GM18517 (cell line): ENCODE results near the gene PTPRK.
"Not testable (repeated sequence)": the region's sequence is repeated elsewhere in the genome, so short reads cannot be mapped to it uniquely, and the experiment has no call there.

ENCODE experiments used
- ATAC-seq: cut with Tn5 transposase; IDR thresholded peaks from one replicate; pipeline ENCODE4 v1.9.1; 2021; ENCODE audit warnings: mild to moderate bottlenecking, moderate library complexity; ENCODE audit not compliant: unreplicated experiment

PTPRK gene

DNA sequence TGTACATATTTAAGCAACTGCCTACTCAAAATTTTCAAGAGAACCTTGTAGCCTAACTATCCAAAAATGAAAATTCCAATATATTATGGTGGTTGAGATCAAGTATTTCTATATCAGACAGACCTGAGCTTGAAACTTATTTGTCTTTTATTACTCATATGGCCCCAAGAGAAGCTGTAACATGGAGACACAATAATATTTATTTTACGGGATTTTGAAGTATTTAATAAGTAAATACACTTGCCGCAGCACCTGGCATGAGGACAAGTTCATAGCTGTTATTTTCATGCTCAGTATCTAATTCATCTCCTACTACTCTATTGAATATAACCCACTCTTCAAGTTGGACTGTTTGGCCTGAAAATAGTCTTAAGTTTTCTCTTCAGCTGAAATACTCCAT is 28.0 kb downstream of the PTPRK start:
- ATAC-seq: no peak

DNA sequence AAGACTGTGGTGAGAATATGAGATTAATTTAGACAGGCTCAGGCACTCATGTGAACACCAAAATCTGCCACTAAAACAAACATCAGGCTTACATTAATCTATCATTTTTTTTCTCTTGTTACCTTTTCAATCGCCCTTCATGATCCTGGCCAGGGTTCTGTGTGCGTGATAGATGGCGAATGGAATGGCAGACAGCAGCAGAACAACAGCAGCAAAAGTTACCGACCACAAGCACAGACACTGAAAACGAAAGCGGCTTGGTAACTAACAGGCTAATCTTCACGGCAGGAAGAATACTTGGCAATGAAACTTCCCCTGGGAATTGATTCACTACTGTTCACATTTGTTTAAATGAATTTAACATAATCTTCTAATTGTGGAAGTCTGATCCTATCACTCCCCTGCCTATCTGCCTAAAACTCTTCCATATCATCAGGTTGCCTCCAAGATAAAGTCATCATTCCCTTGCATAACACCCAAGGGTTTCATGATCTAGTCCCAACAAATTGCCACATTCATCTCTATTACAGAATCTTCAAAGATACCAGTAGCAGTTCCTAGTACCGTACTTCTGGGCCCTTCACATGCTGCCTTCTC is 28.7 kb downstream of the PTPRK start:
- ATAC-seq: no peak

DNA sequence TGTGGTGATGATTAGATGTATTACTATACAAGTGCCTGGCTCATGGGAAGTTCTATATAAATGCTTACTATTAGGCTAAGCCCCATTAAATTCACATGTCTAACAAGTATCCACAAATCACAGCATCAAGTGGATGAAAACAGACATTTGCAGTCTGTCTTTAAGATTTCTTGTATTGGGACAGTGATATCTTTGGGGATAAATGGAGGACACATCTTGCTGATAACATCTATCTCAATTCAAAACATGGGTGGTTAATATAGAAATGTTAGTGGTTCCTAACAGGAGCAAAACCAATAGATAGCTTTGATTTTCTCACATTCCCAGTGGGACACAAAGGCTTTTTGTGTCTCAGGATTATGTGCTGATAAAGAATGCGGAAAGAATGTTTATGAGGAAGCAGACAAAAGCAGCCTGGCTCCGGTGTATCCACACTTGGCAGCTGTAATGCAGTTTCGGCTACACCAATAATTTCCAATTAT is 29.3 kb downstream of the PTPRK start:
- no peak for ATAC-seq

DNA sequence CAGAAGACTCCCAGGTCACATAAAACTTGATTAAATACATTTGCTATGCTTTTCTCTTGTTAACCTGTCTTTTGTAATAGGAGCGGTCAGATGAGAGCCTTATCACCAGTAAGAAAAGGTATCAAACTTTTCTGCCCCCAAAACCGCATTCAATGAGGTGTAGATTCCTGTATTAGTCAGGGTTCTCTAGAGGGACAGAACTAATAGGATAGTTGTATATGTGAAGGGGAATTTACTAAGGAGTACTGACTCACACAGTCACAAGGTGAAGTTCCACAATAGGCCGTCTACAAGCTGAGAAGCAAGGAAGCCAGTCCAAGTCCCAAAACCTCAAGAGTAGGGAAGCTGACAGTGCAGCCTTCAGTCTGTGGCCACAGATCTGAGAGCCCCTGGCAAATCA is 32.7 kb downstream of the PTPRK start:
- ATAC-seq: no peak

DNA sequence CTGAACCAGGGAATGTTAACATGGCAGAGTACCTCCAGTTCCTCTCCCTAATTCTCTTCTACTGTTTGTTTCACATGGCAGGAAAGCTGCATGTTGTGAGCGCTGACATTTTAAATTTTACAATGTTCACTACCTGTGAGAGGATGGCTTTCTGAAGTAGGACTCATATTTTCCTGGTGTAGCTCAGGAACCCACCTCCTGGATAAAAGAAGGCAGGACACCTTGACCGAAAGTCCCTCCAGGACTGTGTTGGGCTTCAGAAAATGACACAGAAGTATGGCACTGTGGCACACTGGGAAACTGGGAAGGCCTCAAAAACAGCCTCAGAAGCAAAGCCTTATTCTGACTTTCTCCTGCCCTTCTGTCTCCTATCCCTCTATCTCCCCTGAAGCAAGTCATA is 33.3 kb downstream of the PTPRK start:
- ATAC-seq: no peak

DNA sequence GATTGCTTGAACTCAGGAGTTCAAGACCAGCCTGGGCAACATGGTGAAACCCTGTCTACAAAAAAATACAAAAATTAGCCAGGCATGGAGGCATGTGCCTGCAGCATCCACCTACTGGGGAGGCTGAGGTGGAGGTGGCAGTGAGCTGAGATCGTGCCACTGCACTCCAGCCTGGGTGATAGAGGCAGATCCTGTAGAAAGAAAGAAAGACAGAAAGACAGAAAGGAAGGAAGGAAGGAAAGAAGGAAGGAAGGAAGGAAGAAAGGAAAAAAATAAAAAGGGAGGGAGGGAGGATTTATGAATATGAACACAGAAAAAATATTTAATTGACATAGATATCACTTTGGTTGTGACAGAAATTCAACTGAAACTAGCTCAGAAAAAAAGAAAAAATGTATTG is 33.8 kb downstream of the PTPRK start:
- ATAC-seq: not testable (repeated sequence)

DNA sequence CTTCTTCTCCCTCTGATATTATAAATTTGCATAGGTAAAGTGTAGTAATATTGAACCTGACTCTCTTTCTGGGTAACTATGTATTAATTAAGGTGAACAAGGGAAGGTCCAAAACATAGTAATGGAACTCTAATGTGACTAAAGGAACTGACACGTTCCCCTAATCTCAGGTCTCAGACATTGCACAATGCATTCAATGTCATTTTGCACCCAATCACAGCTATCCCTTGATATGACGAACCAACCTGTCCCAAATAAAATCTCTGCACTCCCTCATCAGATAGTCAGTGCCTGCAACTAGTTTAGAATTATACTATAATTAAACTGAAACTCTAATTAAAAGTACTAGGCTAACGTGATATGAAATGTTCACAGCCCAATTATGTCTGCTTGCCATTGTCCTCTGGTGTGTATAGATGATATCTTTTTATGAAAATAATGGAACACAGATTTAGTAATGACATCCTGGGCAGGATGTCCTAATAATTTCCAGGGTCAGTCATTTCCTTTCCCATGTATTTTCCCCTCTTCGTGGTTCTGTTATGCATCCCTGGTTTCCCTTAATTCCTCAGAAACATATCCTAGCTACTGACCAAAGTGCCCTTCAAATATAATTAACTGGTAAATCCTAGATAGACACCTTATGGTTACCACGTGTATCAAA is 36.8 kb downstream of the PTPRK start:
- ATAC-seq: no peak

DNA sequence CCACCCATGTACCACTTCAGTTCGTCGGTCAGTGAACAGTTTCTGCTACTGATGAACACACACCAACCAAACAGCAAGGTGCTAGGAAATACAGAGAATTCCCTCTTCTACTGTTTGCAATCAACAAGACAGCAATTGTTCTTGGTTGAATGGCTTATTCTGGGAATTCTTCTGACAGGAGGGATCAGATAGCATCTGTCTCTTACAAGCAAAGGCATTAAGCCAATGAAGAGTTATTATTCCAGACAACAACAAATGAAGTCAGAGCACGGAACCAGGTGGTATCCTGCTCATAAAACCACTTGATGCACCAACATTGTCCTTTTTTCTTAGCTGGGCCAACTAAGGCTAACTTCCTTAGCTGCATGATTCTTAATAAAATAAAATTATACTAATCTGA is 37.8 kb downstream of the PTPRK start:
- ATAC-seq: no peak

DNA sequence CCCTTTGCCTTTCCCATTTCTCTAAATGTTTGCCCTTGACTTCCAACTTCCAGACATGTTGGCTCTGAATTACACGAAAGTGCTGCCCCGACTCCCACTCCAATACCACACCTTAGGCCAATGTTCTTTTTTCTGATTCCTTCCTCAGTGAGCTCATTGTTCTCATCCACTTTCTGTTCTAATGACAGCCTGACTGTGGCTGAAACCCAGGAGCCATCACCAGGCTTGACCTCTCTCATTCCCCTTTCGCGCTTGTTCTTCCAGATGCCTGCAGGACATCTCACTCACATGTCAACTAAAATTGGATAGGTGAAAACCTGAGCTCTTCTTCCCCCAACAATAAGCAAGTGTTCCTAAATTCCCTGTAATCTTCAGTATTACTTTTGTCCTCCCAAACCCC is 40.4 kb downstream of the PTPRK start:
- ATAC-seq: no peak

DNA sequence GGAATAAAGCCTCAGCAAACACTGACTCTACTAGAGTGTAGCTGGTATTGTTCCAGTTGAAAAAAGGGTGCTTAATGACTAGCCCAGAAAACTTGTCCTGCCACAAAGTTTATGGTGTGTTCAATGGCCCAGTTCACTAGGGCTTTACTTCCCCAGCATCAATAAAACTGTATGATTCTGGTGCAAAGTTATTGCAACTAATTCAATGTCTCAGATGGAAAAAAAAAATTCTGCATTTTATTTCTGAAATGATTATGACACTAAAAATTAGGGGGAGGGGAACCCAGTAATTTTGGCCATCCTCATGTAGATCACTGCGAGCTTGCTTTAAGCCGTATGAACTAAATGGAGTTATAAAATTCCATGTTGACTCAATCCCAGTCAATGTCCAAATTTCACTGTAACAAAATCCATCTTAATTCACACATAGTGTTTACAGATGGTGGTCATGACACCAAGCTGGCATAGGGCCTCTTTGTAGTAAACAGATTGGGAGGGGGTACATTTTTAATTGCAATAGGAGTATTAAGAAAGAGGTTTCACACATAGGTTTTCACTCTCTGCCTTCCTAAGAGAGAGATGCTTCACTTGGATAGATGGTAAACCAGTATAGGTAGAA is 41.2 kb downstream of the PTPRK start:
- no peak for ATAC-seq

DNA sequence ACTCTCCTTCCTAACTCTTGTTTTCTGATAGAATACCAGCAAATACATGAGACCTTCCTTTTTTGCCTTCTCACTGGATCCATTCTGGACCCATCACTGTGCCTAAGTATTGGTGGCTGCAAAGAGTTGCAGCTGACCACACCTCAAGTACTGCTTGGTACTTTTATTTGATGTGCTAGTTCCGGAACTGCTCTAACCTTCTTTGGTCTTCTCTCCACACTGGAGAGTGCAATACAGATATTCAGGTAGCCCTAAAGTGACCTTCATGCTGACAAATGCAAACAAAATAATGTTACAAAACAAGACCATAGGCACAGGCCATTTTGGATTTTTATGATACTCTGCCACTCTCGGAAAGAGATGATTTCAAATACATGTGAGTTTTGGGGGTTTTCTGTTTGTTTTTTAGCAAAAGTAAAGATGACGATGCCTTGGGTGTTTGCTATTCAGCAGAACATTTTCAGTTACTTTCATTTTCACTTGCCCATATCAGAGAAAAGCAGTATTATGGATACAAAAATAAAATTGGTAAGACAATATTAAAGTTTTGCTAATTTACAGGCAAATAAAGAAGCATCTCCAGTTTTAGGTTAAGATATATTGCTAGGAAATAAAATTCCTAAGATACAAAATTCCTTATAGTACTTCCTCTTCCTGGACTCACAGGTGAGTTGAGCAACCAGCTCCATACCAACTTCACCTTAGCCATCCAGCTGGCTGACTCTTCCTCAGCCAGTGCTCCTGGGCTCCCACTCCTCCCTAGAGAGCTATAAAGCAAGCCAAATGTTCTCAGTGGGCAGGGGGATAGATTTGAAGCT is 42.0 kb downstream of the PTPRK start:
- no peak for ATAC-seq

DNA sequence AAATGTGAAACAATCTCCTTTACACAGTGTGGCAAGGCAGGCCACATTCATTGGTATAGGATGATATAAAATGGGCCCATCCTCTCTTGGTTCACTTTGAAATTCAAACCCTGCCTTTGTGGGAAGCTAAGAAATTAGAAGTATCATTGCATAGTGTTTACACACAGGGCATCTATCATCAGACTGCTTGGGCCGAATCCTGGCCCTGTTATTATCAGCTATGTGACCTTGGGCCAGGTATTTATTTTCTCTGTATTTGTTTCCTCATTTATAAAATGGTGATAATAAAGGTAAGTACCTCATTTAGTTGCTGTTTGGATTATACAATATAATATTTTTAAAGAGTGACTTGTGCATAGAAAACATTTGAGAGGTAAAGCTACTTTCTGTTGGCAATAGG is 45.5 kb downstream of the PTPRK start:
- no peak for ATAC-seq

DNA sequence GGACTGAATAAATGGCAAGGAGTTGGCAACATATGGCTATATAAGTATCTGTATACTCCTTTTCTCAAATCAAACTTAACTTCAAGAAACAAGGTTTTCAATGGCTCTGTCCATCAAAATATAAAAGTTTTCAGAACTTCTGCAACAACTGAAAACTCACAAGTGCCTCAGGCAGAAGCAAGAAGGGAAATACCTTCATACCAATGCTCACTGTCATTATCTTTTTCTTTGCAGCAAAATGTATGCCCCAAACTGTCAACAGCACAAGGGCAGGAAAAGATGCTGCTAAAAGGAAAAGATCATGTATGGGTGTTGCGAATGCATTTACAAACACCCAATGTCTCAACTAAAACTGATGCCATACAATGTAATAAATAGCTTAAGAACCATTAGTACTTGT is 45.9 kb downstream of the PTPRK start:
- no peak for ATAC-seq

DNA sequence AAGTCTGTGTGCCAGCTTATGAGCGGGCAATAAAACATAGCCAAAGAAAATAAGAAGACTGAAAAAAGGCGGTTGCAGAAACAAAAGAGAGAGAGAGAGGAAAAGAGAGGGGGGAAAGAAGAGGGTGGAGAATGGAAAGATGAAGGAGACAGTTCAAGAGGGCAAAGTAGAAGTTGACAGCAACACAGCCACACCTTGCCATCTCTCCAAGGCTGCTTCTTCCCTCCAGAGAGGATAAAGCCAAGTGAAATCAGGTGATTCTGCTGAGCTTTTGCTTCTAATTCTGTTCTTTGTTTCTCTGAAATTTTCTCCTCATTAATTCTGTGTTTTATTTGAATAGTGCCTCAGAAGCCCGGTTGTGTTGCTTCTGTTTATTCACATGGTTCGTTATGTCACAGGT is 48.5 kb downstream of the PTPRK start:
- no peak for ATAC-seq

DNA sequence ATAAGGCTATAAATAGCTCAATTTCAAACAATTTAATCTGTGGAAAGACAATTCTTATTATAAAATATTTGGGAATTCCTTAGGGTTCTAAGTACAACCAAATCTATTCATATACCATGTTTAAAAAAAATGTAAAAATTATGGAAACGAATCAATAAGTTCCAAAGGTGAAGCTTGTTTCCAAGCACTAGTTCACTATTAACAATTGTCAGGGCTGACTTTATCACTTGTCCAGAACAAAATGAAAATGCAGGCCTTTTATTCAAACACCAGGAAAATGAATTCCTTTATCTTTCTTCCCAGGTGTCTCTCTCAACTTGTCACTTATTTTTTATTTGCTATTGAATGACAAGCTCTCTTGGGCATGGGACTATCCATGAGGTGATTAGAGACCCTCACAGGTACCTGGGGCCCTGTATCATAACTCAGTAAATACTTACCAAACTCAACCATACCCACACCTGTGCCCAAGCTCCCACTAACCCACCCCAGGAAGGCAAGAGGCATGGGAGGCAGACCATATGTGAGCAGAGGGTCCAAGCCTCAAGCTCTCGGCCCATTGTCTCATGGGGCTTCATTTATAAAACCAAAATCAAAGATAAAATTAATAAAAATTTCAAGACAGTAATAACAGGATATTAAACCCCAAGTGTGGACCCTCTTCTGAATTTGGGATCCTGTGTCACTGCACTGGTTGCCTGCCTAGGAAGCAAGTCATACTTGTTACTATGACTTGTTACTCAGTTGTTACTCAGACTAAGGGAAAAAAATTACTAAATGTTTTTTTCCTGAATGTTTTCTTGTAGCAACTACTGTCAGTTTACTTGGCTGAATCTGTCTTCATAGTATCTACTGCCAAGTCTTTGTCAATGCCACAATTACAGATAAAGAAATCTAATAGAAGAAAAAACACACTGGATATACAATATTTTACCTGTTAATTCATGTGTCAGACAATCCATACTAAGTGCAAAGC is 54.7 kb downstream of the PTPRK start:
- no peak for ATAC-seq

DNA sequence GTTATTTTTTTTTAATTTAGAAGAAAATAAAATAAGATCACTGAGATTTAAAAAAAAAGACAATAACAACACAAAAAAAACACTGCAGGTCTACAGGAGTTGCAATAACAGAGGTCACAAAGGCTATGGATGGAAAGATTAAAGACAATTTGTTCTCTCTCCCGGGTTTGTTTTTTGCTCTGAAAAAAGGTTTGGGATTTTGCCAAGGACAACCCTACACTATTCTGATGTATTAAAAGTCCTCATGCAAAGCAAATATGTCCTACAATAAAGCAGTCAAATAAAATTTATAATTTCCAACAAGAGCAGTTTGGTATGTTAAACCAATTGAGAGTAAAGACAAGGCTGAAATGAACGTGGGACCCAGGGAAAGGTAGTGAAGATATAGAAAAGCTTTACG is 55.6 kb downstream of the PTPRK start:
- no peak for ATAC-seq

DNA sequence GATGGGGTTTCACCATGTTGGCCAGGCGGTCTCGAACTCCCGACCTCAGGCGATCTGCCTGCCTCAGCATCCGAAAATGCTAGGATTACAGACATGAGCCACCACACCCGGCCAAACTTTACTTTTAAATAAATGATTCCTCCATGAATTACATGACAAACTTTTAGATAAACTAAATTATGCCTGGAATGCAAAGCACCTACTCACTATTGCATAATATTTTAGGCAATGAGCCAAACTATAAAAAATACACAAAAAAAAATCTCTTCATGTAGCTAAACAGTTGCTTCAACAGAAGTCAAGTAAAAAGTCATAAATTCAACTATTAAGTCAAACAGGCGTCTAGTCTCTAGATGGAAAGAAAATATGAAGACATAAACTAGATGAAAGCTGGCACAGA is 56.5 kb downstream of the PTPRK start:
- no peak for ATAC-seq

DNA sequence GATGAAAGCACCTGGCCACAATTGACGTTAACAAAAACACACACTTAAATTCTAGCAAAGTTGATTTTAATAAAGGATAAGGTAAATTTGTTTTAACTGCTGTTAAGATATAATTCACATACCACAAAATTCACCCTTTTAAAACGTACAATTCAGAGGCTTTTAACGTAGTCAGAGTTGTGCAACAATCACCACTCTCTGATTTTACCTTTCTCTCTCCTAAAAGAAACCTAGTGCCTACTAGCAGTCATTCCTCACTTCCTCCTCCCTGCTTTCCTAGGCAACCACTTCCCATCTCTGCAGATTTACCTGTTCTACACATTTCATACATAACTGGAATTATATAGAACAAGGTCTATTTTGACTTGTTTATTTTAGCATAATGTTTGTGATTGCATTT is 58.9 kb downstream of the PTPRK start:
- no peak for ATAC-seq

DNA sequence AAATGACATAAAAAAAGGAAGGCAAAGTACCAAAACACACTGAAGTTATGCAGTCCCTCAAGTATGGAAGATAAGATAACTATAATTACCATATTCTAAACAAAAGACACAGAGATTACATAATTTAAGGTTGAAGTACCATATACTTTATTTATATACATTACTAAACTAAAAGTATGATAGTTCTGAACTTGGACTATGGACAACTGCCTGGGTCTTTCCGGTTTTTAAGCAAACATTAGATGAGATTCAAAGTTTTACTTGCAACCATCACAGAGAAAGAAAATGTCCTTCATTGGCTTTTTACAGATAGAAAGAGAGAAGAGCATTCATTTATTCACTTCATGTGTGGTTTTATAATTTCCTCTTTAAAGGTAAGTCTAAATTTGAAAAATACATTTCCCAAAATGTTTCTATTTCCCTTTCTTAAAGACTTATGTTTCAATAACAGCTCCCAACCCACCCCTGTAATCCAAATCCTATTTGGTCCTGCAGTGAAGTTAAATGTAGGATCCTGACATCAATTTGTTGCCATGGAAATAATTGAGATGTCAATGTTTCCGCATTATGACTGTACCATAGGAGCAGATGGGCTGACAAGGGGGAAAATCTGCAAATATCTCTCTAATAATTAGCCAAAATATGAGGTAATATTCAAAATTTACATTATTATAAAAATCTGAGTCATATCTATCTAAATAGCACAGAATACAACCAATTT is 63.7 kb downstream of the PTPRK start:
- ATAC-seq: no peak

DNA sequence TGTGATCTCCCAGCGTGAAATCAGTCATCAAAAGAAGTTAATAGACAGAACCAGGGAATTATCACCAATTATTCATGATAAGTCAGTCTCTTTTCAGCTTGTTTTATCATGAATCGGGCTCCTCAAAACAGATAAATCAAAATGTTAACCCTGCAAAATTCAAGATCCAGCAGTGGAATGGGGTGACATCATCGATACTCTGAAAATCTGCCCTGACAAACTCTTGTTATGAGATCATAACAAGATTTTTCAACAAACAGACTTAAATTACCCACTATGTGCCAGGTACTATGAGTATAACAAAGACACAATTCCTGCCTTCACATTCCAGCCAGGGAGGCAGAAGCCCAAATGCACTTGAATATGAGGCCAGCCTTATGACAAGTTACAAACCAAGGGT is 64.4 kb downstream of the PTPRK start:
- no peak for ATAC-seq
